ENCODE data around the gene RAD52. TPM values are rescaled to one million over a fixed set of nuclear protein-coding genes. Genes with fewer than 3 reads are reported as not detected.

RAD52 gene
- total and polyA plus RNA-seq, 12 donors, result 4.1 to 14.8 (median 6.1) TPM

- intact Hi-C loops (cut with DNase I), result loop anchor here in 3 of 10 donors (10.0 kb wide), 3 partner anchors 58 to 98 kb away; no protein-coding TSS in a partner anchor
- Histone ChIP-seq H3K36me3 (peaks cover 0 to 11% (median 0%) of the 10 kb centered on the region in 9 donors), H3K4me3 (no peak overlapping the region), H3K4me1 (peaks cover 0 to 43% (median 28%) of the 10 kb centered on the region in 9 donors), H3K27ac (peak overlapping the region in 1 of 10 donors; percentile 7), H3K27me3 (no peaks in the 10 kb centered on the region), H3K9me3 (no peaks in the 10 kb centered on the region)
- ATAC-seq, result no peak
- no peak for DNase-seq
- TF ChIP-seq CTCF (IDR thresholded peaks at IDR 0.05), result no peak
- 86 to 90% methylated on average over 4 of the region's 4 CpGs for WGBS, 2 donors
These were observed 47.4 kb upstream of the RAD52 start for GRCh38 chr12:996881-997280.

GRCh38 chr12:992647-993046 lies 43.2 kb upstream of the RAD52 start:
- no peak for TF ChIP-seq CTCF (IDR thresholded peaks at IDR 0.05)
- 17 to 25% methylated on average over 1 of the region's 1 CpG for WGBS, 2 donors
- intact Hi-C loops (cut with DNase I), result loop anchor here in 6 of 10 donors (5.0 to 10.0 kb wide), 5 partner anchors 62 to 900 kb away; no protein-coding TSS in a partner anchor
- Histone ChIP-seq H3K36me3 (no peaks in the 10 kb centered on the region), H3K4me1 (peaks cover 0 to 57% (median 32%) of the 10 kb centered on the region in 9 donors), H3K9me3 (no peaks in the 10 kb centered on the region), H3K27me3 (no peaks in the 10 kb centered on the region), H3K4me3 (peak overlapping the region in 4 of 10 donors; percentile 80 to 96 (median 89)), H3K27ac (peak overlapping the region in 3 of 10 donors; percentile 13 to 100 (median 99))
- no peak for ATAC-seq
- DNase-seq, result no peak

GRCh38 chr12:991350-992333 lies 42.1 kb upstream of the RAD52 start:
- Histone ChIP-seq H3K36me3 (no peaks in the 10 kb centered on the region), H3K27ac (peak overlapping the region; percentile 94 to 100 (median 98)), H3K4me1 (peaks cover 0 to 57% (median 29%) of the 10 kb centered on the region in 9 donors), H3K4me3 (peak overlapping the region; percentile 80 to 96 (median 90)), H3K27me3 (no peaks in the 10 kb centered on the region), H3K9me3 (no peaks in the 10 kb centered on the region)
- WGBS, 2 donors, result 4 to 5% methylated on average over 37 to 47 of the region's 48 CpGs
- peak in 1 of 2 donors; percentile 33 for DNase-seq
- ATAC-seq, result peak; percentile 3 to 66 (median 26)
- TF ChIP-seq CTCF (IDR thresholded peaks at IDR 0.05), result no peak
- intact Hi-C loops (cut with DNase I), result loop anchor here in 6 of 10 donors (2.0 to 10.0 kb wide), 6 partner anchors 43 to 901 kb away; partner anchors contain the start of gene RAD52 (in 2 of the 6)

- Histone ChIP-seq H3K36me3 (peaks cover 0 to 5% (median 0%) of the 10 kb centered on the region in 9 donors), H3K4me3 (peak within 1 kb of the TSS; percentile 80 to 96 (median 90)), H3K9me3 (no peaks in the 10 kb centered on the region), H3K27me3 (no peaks in the 10 kb centered on the region), H3K27ac (peak within 1 kb of the TSS; percentile 94 to 100 (median 98)), H3K4me1 (peaks cover 0 to 49% (median 29%) of the 10 kb centered on the region in 9 donors)
- ATAC-seq, result peak; percentile 95 to 98 (median 96)
- intact Hi-C loops (cut with DNase I), result loop anchor here in 6 of 10 donors (1.0 to 10.0 kb wide), 7 partner anchors 42 to 901 kb away; partner anchors contain the start of gene RAD52 (in 3 of the 6)
- DNase-seq, result peak; percentile 90 to 91
- 0 to 1% methylated on average over 25 to 86 of the region's 87 CpGs for WGBS, 2 donors
- peak in 2 of 9 donors; percentile 9 to 34 for TF ChIP-seq CTCF (IDR thresholded peaks at IDR 0.05)
These were observed 41.3 kb upstream of the RAD52 start, which contains the start of gene ERC1 for GRCh38 chr12:990661-991349. Gene ERC1, plus strand, starts transcription at chr12:991223. Its CDS starts 36,681 bp downstream, at chr12:1027904.
